ENCODE measurements around the gene TMEM120A. TPM values are rescaled to one million over a fixed set of nuclear protein-coding genes. Genes with fewer than 3 reads are reported as not detected.

Gene TMEM120A
- total RNA-seq, 1 donor from 2014 or later = 26.4 TPM

- H3K36me3 Mint-ChIP-seq (ENCODE audit: unreplicated experiment) = peaks cover 3% of the 10 kb centered on the region
- TF ChIP-seq, protein P1, sequence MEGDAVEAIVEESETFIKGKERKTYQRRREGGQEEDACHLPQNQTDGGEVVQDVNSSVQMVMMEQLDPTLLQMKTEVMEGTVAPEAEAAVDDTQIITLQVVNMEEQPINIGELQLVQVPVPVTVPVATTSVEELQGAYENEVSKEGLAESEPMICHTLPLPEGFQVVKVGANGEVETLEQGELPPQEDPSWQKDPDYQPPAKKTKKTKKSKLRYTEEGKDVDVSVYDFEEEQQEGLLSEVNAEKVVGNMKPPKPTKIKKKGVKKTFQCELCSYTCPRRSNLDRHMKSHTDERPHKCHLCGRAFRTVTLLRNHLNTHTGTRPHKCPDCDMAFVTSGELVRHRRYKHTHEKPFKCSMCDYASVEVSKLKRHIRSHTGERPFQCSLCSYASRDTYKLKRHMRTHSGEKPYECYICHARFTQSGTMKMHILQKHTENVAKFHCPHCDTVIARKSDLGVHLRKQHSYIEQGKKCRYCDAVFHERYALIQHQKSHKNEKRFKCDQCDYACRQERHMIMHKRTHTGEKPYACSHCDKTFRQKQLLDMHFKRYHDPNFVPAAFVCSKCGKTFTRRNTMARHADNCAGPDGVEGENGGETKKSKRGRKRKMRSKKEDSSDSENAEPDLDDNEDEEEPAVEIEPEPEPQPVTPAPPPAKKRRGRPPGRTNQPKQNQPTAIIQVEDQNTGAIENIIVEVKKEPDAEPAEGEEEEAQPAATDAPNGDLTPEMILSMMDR (IDR thresholded peaks at IDR 0.05; ENCODE audit: partially characterized antibody, unreplicated experiment) = no peak
- H3K9me3 Mint-ChIP-seq (ENCODE audit: unreplicated experiment) = peaks cover 9% of the 10 kb centered on the region
- no peak overlapping the region for H3K27ac Mint-ChIP-seq (ENCODE audit: unreplicated experiment)
- peaks cover 13% of the 10 kb centered on the region for H3K4me1 Mint-ChIP-seq (ENCODE audit: low read depth, unreplicated experiment)
- no peak for DNase-seq
- no peak overlapping the region for H3K4me3 Mint-ChIP-seq (ENCODE audit: unreplicated experiment)
- peaks cover 3% of the 10 kb centered on the region for H3K27me3 Mint-ChIP-seq (ENCODE audit: unreplicated experiment)
These were observed 35.4 kb downstream of the TMEM120A start for GRCh38 chr7:75958802-75959543.

DNA sequence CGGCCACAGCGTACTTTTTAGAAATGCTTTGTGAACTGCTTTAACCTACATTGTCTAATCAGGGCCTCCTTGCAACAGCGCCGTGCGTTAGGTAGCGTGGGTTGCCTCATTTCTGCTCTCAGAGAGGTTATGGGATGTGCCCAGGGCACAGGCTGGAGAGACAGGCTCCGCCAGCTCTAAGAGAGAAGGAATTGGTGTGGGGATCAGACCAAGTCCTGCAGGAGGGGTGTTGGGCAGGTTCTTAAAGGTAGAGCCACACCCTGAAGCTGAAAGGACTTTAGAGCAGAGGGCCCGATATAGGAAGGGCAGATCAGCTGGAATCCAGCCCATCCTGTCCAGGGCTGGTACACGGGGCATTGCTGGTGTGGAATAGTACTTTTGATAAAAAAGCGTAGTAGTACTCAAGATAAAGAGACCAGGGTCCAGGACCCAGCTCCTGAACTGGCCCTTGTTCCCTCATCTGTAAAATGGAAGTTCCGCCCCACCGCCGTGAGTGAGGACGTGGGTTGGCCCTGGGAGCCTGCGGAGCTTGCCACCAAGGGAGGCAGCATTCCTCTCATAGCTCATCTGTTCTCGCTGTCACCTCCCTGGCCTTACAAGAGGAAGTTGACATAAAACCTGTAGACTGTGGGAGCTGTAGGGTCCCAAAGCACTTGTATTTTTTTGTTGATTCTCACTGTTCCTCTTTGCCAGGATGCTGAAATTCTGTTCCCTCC, 37.2 kb downstream of the TMEM120A start:
- Mint-ChIP-seq H3K9me3 (ENCODE audit: unreplicated experiment) (peaks cover 4% of the 10 kb centered on the region), H3K27me3 (ENCODE audit: unreplicated experiment) (peaks cover 4% of the 10 kb centered on the region), H3K4me3 (ENCODE audit: unreplicated experiment) (no peak overlapping the region), H3K27ac (ENCODE audit: unreplicated experiment) (no peak overlapping the region), H3K36me3 (ENCODE audit: unreplicated experiment) (peaks cover 5% of the 10 kb centered on the region), H3K4me1 (ENCODE audit: low read depth, unreplicated experiment) (no peaks in the 10 kb centered on the region)
- TF ChIP-seq, protein P1 (IDR thresholded peaks at IDR 0.05; ENCODE audit: partially characterized antibody, unreplicated experiment) = no peak
- DNase-seq = no peak

- peaks cover 4% of the 10 kb centered on the region for H3K27me3 Mint-ChIP-seq (ENCODE audit: unreplicated experiment)
- no peak overlapping the region for H3K4me3 Mint-ChIP-seq (ENCODE audit: unreplicated experiment)
- DNase-seq = no peak
- H3K4me1 Mint-ChIP-seq (ENCODE audit: low read depth, unreplicated experiment) = no peaks in the 10 kb centered on the region
- no peak overlapping the region for H3K27ac Mint-ChIP-seq (ENCODE audit: unreplicated experiment)
- H3K36me3 Mint-ChIP-seq (ENCODE audit: unreplicated experiment) = peaks cover 5% of the 10 kb centered on the region
- peaks cover 4% of the 10 kb centered on the region for H3K9me3 Mint-ChIP-seq (ENCODE audit: unreplicated experiment)
- TF ChIP-seq, protein P1 (IDR thresholded peaks at IDR 0.05; ENCODE audit: partially characterized antibody, unreplicated experiment) = no peak
These were observed 39.0 kb downstream of the TMEM120A start for GRCh38 chr7:75955331-75955955.

DNA sequence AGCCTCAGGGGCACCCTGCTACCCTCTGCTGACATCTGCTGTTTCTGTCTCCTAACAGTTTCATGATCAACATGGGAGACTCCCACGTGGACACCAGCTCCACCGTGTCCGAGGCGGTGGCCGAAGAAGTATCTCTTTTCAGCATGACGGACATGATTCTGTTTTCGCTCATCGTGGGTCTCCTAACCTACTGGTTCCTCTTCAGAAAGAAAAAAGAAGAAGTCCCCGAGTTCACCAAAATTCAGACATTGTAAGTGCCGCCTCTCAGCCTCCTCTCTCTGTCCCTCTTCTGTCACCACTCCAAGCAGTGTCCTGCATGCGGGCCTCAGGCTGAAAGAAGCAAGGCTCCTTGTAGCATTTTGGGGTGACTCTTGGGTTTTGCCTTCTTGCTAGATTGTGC, 40.5 kb downstream of the TMEM120A start:
- Mint-ChIP-seq H3K9me3 (ENCODE audit: unreplicated experiment) (peaks cover 4% of the 10 kb centered on the region), H3K4me1 (ENCODE audit: low read depth, unreplicated experiment) (no peaks in the 10 kb centered on the region), H3K4me3 (ENCODE audit: unreplicated experiment) (no peak overlapping the region), H3K36me3 (ENCODE audit: unreplicated experiment) (peaks cover 5% of the 10 kb centered on the region), H3K27me3 (ENCODE audit: unreplicated experiment) (peaks cover 5% of the 10 kb centered on the region), H3K27ac (ENCODE audit: unreplicated experiment) (no peak overlapping the region)
- no peak for DNase-seq
- TF ChIP-seq, protein P1 (IDR thresholded peaks at IDR 0.05; ENCODE audit: partially characterized antibody, unreplicated experiment) = no peak
